WTC11 (cell line): ENCODE data around the gene CALML4.

ENCODE experiments used
- CTCF ChIP-seq: fragments of 200-600 bp; IDR thresholded peaks from 2 replicates; pipeline ENCODE4 v1.8.0; 2022; ENCODE audit warnings: antibody characterized with exemption
- E2F5 ChIP-seq: sonication (generic); formaldehyde crosslinking; IDR thresholded peaks from 2 replicates; pipeline ENCODE4 v1.8.1; 2022; ENCODE audit warnings: mild to moderate bottlenecking, moderate library complexity, missing genetic modification reagents
- EMX1 ChIP-seq: fragments of 250-450 bp; sonication (Bioruptor Pico); IDR thresholded peaks from 2 replicates; pipeline ENCODE4 v1.8.0; 2021; ENCODE audit warnings: mild to moderate bottlenecking
- FOXK1 ChIP-seq: sonication (generic); formaldehyde crosslinking; IDR thresholded peaks from 2 replicates; pipeline ENCODE4 v1.8.0; 2022; ENCODE audit warnings: mild to moderate bottlenecking, moderate library complexity, missing genetic modification reagents
- FOXP1 ChIP-seq: sonication (generic); formaldehyde crosslinking; IDR thresholded peaks from 2 replicates; pipeline ENCODE4 v1.8.0; 2022; ENCODE audit warnings: missing genetic modification reagents, mild to moderate bottlenecking, moderate library complexity, borderline replicate concordance
- FOXP4 ChIP-seq: sonication (generic); formaldehyde crosslinking; IDR thresholded peaks from 2 replicates; pipeline ENCODE4 v1.8.0; 2022; ENCODE audit warnings: mild to moderate bottlenecking, missing genetic modification reagents
- USF1 ChIP-seq: sonication (generic); formaldehyde crosslinking; IDR thresholded peaks from 2 replicates; pipeline ENCODE4 v1.8.0; 2022; ENCODE audit warnings: mild to moderate bottlenecking, missing genetic modification reagents
- USF2 ChIP-seq: sonication (generic); formaldehyde crosslinking; IDR thresholded peaks from 2 replicates; pipeline ENCODE4 v1.8.1; 2023; ENCODE audit warnings: mild to moderate bottlenecking, missing genetic modification reagents, moderate library complexity
- ZNF423 ChIP-seq: fragments of 250-450 bp; sonication (Bioruptor Pico); IDR thresholded peaks from 2 replicates; pipeline ENCODE4 v2.1.2; 2022; ENCODE audit warnings: mild to moderate bottlenecking, moderate library complexity

DNA sequence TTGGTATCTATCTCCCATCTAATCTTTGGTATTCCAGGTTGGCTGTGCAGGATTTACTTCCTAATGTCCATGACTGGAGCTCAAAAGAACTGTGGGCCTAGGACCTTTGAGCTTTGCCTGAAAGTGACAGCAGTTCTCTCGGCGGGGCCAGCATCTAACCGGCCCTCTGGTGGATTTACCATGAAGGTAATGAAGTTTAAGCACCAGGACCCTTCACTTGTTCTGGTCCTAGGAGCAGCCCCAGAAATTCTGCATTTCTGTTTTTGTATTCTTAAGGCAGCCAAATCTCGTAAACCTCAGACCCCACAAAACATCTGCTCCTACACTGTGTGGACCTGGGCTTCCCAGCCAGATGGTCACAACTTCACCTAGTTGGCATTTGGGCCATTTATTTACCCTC, 13.0 kb downstream of the CALML4 start:
- TF ChIP-seq USF1 (CRISPR knock-in tag): no peak
- TF ChIP-seq CTCF: no peak
- no peak for TF ChIP-seq EMX1 (CRISPR knock-in tag)
- TF ChIP-seq E2F5 (CRISPR knock-in tag): no peak
- TF ChIP-seq FOXP1 (CRISPR knock-in tag): no peak
- no peak for TF ChIP-seq ZNF423 (CRISPR knock-in tag)
- TF ChIP-seq FOXK1 (CRISPR knock-in tag): no peak
- no peak for TF ChIP-seq FOXP4
- TF ChIP-seq USF2 (CRISPR knock-in tag): no peak
